ENCODE data around the gene WDR62. TPM values are rescaled to one million over a fixed set of nuclear protein-coding genes. Genes with fewer than 3 reads are reported as not detected.

WDR62 gene
- total RNA-seq, 1 donor from 2014 or later = 2.2 TPM

- DNase-seq = no peak
Observed at GRCh38 chr19:36142496-36142895, 87.8 kb downstream of the WDR62 start.

GRCh38 chr19:36144624-36145023 is 89.9 kb downstream of the WDR62 start:
- DNase-seq = no peak

GRCh38 chr19:36149673-36150406 is 95.1 kb downstream of the WDR62 start:
- no peak for DNase-seq

GRCh38 chr19:36150586-36150985 is 95.9 kb downstream of the WDR62 start:
- no peak for DNase-seq

- DNase-seq = peak; percentile 47
Observed at GRCh38 chr19:36151144-36152018, 96.7 kb downstream of the WDR62 start.

- DNase-seq = peak; percentile 23
Observed at GRCh38 chr19:36152019-36152351, 97.3 kb downstream of the WDR62 start.

GRCh38 chr19:36152352-36153091 is 97.8 kb downstream of the WDR62 start, which contains the start of gene COX7A1:
COX7A1 (minus strand) TSS chr19:36152447; CDS start chr19:36152407, 40 bp downstream.
- peak; percentile 59 for DNase-seq

- no peak for DNase-seq
Observed at GRCh38 chr19:36153126-36153525, 98.4 kb downstream of the WDR62 start.

Other genes with a start within 250 kb of the WDR62 start
- gene PRODH2, start 242.1 kb upstream of the WDR62 start, total RNA-seq = not detected in 2 replicates
- gene NPHS1, start 202.4 kb upstream of the WDR62 start, total RNA-seq = not detected in 2 replicates
- not detected in 2 replicates for gene KIRREL2, start 198.0 kb upstream of the WDR62 start, total RNA-seq
- 1.9 and 2.5 TPM in 2 replicates for gene APLP1, start 186.3 kb upstream of the WDR62 start, total RNA-seq
- gene NFKBID, start 154.4 kb upstream of the WDR62 start, total RNA-seq = 2.7 and 3.2 TPM in 2 replicates
- 0.19 TPM in 1 of 2 replicates, not detected in the other for gene HCST, start 152.4 kb upstream of the WDR62 start, total RNA-seq
- not detected in 2 replicates for gene TYROBP, start 146.6 kb upstream of the WDR62 start, total RNA-seq
- 3.6 and 3.7 TPM in 2 replicates for gene LRFN3, start 118.5 kb upstream of the WDR62 start, total RNA-seq
- gene SDHAF1, start 59.7 kb upstream of the WDR62 start, total RNA-seq = 10.1 and 19.6 TPM in 2 replicates
- 0.17 TPM in 1 of 2 replicates, not detected in the other for gene SYNE4, start 46.1 kb upstream of the WDR62 start, total RNA-seq
- gene ALKBH6, start 40.7 kb upstream of the WDR62 start, total RNA-seq = 12.3 and 15.3 TPM in 2 replicates
- 6.7 and 7.8 TPM in 2 replicates for gene CLIP3, start 22.0 kb upstream of the WDR62 start, total RNA-seq
- gene THAP8, start 612 bp upstream of the WDR62 start, total RNA-seq = 1.6 and 2.6 TPM in 2 replicates
- not detected in 2 replicates for gene OVOL3, start 56.2 kb downstream of the WDR62 start, total RNA-seq
- gene POLR2I, start 60.0 kb downstream of the WDR62 start, total RNA-seq = 42.9 and 71.1 TPM in 2 replicates
- 201 and 226 TPM in 2 replicates for gene TBCB, start 60.6 kb downstream of the WDR62 start, total RNA-seq
- 314 and 443 TPM in 2 replicates for gene CAPNS1, start 85.2 kb downstream of the WDR62 start, total RNA-seq
- gene COX7A1, start 97.5 kb downstream of the WDR62 start, total RNA-seq = 7.1 and 24.0 TPM in 2 replicates
- gene ZNF565, start 159.8 kb downstream of the WDR62 start, total RNA-seq = 2.4 and 6.5 TPM in 2 replicates
- 123 and 131 TPM in 2 replicates for gene ZNF146, start 160.2 kb downstream of the WDR62 start, total RNA-seq

All from dermis blood vessel endothelial cell (primary cell).